GM12878 (cell line): ENCODE data around the gene KRTAP29-1. TPM values are rescaled to one million over a fixed set of nuclear protein-coding genes. Genes with fewer than 3 reads are reported as not detected.

Experiments
- ATAC-seq: fragments of 200-7000 bp; cut with Tn5 transposase; 3 replicates; pipeline ENCODE4 v1.9.1; 2020; ENCODE audit warnings: mild to moderate bottlenecking, moderate library complexity
- BruUV-seq: library from RNA; stranded (reverse); fragments of 400-500 nt; replicated peaks from 2 replicates; lab custom pipeline; 2021; lab: Mats Ljungman, UMichigan
- CTCF ChIA-PET: fragments of 300-600 bp; sonication (Branson Sonifier 250); formaldehyde crosslinking; extraction: SDS; loops from one replicate; lab custom pipeline; 2021; ENCODE audit warnings: inconsistent platforms; lab: Yijun Ruan, JAX
- POLR2A ChIA-PET: fragments of 350-600 bp; formaldehyde crosslinking; extraction: SDS; loops from one replicate; lab custom pipeline; 2021; ENCODE audit warnings: inconsistent platforms; lab: Charles Lee
- RAD21 ChIA-PET: fragments of 300-600 bp; sonication (Branson Sonifier 250); formaldehyde crosslinking; loops from one replicate; lab custom pipeline; 2023; ENCODE audit warnings: antibody characterized with exemption; ENCODE audit not compliant: unreplicated experiment; lab: Charles Lee
- SMC1A ChIA-PET: fragments of 300-600 bp; sonication (Branson Sonifier 250); formaldehyde crosslinking; loops from one replicate; lab custom pipeline; 2023; ENCODE audit not compliant: unreplicated experiment, uncharacterized antibody; lab: Charles Lee
- DNase-seq: peaks from one replicate; pipeline ENCODE4 v3.0.0-alpha.2; 2011; ENCODE audit warnings: low read depth, low spot score
- FAIRE-seq: peaks from 3 replicates; lab custom pipeline; 2011; peaks lifted over from hg19 to GRCh38; lab: Jason Lieb, UNC
- H2AFZ ChIP-seq: 2 replicates; pipeline ENCODE4 v1.6.0; 2011; ENCODE audit warnings: low read depth, low read length, control low read depth; ENCODE audit not compliant: control insufficient read depth
- H3K27ac ChIP-seq: 2 replicates; pipeline ENCODE4 v1.5.1; 2011; ENCODE audit warnings: control low read depth; ENCODE audit not compliant: control insufficient read depth, insufficient read depth
- H3K27me3 ChIP-seq, 2 experiments: replicated peaks in 1 of 2; 2 replicates each; pipeline versions ENCODE4 v1.6.0 to v1.6.1; 2011; ENCODE audit warnings: low read length in 1 of 2; ENCODE audit not compliant: control insufficient read depth in 2 of 2, insufficient read depth in 2 of 2
- H3K36me3 ChIP-seq, 2 experiments: 2 replicates each; pipeline ENCODE4 v1.5.1; 2011; ENCODE audit warnings: low read length in 1 of 2; ENCODE audit not compliant: control insufficient read depth in 2 of 2, insufficient read depth in 2 of 2
- H3K4me1 ChIP-seq: 2 replicates; pipeline ENCODE4 v1.6.1; 2011; ENCODE audit warnings: mild to moderate bottlenecking, low read length, moderate library complexity, mixed read lengths; ENCODE audit not compliant: control insufficient read depth, insufficient read depth
- H3K4me2 ChIP-seq: 2 replicates; pipeline ENCODE4 v1.6.0; 2011; ENCODE audit warnings: control low read depth; ENCODE audit not compliant: control insufficient read depth, insufficient read depth
- H3K4me3 ChIP-seq: fragments of 200-600 bp; sonication (generic); 2 replicates; pipeline ENCODE4 v1.5.1; 2016
- H3K79me2 ChIP-seq: 2 replicates; pipeline ENCODE4 v1.6.0; 2011; ENCODE audit warnings: low read length; ENCODE audit not compliant: control insufficient read depth, insufficient read depth
- H3K9ac ChIP-seq: 2 replicates; pipeline ENCODE4 v1.8.0; 2011; ENCODE audit warnings: low read length, control low read depth, mixed read lengths; ENCODE audit not compliant: control insufficient read depth, insufficient read depth
- H3K9me3 ChIP-seq: replicated peaks from 3 replicates; pipeline ENCODE4 v1.5.1; 2011; ENCODE audit warnings: mild to moderate bottlenecking, low read length; ENCODE audit not compliant: control insufficient read depth, insufficient read depth
- H4K20me1 ChIP-seq: 2 replicates; pipeline ENCODE4 v1.6.0; 2011; ENCODE audit not compliant: control insufficient read depth, insufficient read depth
- BCL11A ChIP-seq: IDR thresholded peaks from 2 replicates; pipeline ENCODE4 v1.6.1; 2011; ENCODE audit warnings: low read depth, low read length
- CBX5 ChIP-seq: sonication (generic); IDR thresholded peaks from 2 replicates; pipeline ENCODE4 v1.6.1; 2016; ENCODE audit warnings: low read depth, moderate library complexity, mild to moderate bottlenecking, inconsistent platforms
- CHD2 ChIP-seq: IDR thresholded peaks from 2 replicates; pipeline ENCODE4 v1.6.1; 2011; ENCODE audit warnings: low read depth, low read length, improper control_type of control experiment, borderline replicate concordance
- E4F1 ChIP-seq: fragments of 450-650 bp; IDR thresholded peaks from 2 replicates; pipeline ENCODE4 v1.6.1; 2018; ENCODE audit warnings: borderline replicate concordance, mild to moderate bottlenecking; ENCODE audit not compliant: partially characterized antibody
- FOXM1 ChIP-seq: IDR thresholded peaks from 2 replicates; pipeline ENCODE4 v1.6.1; 2012; ENCODE audit warnings: low read depth, mild to moderate bottlenecking, inconsistent platforms, low read length, moderate library complexity
- HDAC2 ChIP-seq: fragments of 200-600 bp; sonication (generic); IDR thresholded peaks from 2 replicates; pipeline ENCODE4 v1.6.1; 2017
- HDGF ChIP-seq: fragments of 450-650 bp; IDR thresholded peaks from 2 replicates; pipeline ENCODE4 v1.6.1; 2016; ENCODE audit warnings: antibody characterized with exemption
- IRF3 ChIP-seq: fragments of 450-650 bp; IDR thresholded peaks from 2 replicates; pipeline ENCODE4 v1.6.1; 2014; ENCODE audit warnings: mild to moderate bottlenecking
- KDM1A ChIP-seq: fragments of 200-600 bp; sonication (generic); IDR thresholded peaks from 2 replicates; pipeline ENCODE4 v1.6.1; 2016; ENCODE audit warnings: borderline replicate concordance
- NFYA ChIP-seq: IDR thresholded peaks from 2 replicates; pipeline ENCODE4 v1.6.1; 2011; ENCODE audit warnings: low read depth, mild to moderate bottlenecking, low read length, improper control_type of control experiment, borderline replicate concordance
- PAX8 ChIP-seq: fragments of 450-650 bp; IDR thresholded peaks from 2 replicates; pipeline ENCODE4 v1.6.1; 2017; ENCODE audit warnings: mild to moderate bottlenecking, moderate library complexity
- RB1 ChIP-seq: fragments of 450-650 bp; formaldehyde crosslinking; IDR thresholded peaks from 2 replicates; pipeline ENCODE4 v1.6.1; 2017; ENCODE audit warnings: mild to moderate bottlenecking, borderline replicate concordance
- SRF ChIP-seq, 2 experiments: IDR thresholded peaks; 2 replicates each; pipeline ENCODE4 v1.6.1; 2011; ENCODE audit warnings: low read depth in 2 of 2, low read length in 2 of 2, mild to moderate bottlenecking in 1 of 2, moderate library complexity in 1 of 2
- USF1 ChIP-seq: IDR thresholded peaks from 2 replicates; pipeline ENCODE4 v1.6.1; 2011; ENCODE audit warnings: borderline replicate concordance, low read depth, mild to moderate bottlenecking, moderate library complexity, mixed read lengths, low read length; ENCODE audit not compliant: insufficient read depth; ENCODE audit errors: extremely low read length
- ZNF207 ChIP-seq: fragments of 450-650 bp; IDR thresholded peaks from 2 replicates; pipeline ENCODE4 v1.6.1; 2014; ENCODE audit warnings: antibody characterized with exemption, mild to moderate bottlenecking, borderline replicate concordance
- ZNF592 ChIP-seq: fragments of 450-650 bp; IDR thresholded peaks from 2 replicates; pipeline ENCODE4 v1.6.1; 2017; ENCODE audit warnings: mild to moderate bottlenecking, moderate library complexity
- WGBS: methylation state at CpG from one replicate; pipeline ENCODE4 v1.1.6; 2016; ENCODE audit warnings: low lambda C conversion rate; ENCODE audit not compliant: insufficient replicate concordance, insufficient coverage; ENCODE audit errors: missing lambda C conversion rate; 5-methylcytosine and 5-hydroxymethylcytosine counted together
- in situ Hi-C: fragments of 300-500 bp; cut with MboI; formaldehyde crosslinking; loops from 9 replicates; pipeline ENCODE4 v1.14.3; 2018; ENCODE audit warnings: mixed read lengths
- intact Hi-C: fragments of 100-400 bp; cut with micrococcal nuclease; formaldehyde crosslinking; loops from one replicate; pipeline ENCODE4 v1.14.2; 2022; ENCODE audit not compliant: unreplicated experiment
- polyA plus RNA-seq, 11 experiments: library from polyadenylated mRNA; depleted of rRNA in 4 of 11; unstranded in 6 of 11; stranded (reverse) in 5 of 11; fragments of >200 nt; fragmentation: Nextera tagmentation in 4 of 11; fragmentation: Illumina TruSeq in 1 of 11; extraction: Ambion mirVana in 4 of 11; extraction: Trizol in 1 of 11; gene quantifications; 1 replicate in 1 of 11; 2 replicates in 10 of 11; pipeline versions ENCODE4 v1.2.1 to v1.2.3, GENCODE V29; 2011 to 2016; ENCODE audit warnings: inconsistent platforms in 2 of 11, missing spikeins in 2 of 11, low read depth in 1 of 11
- total RNA-seq, 4 experiments: library from RNA; depleted of rRNA in 3 of 4; stranded (reverse); fragments of >200 nt in 3 of 4; fragmentation: Illumina TruSeq in 1 of 4; extraction: Trizol in 1 of 4; gene quantifications; 2 replicates each; pipeline versions ENCODE4 v1.2.1 to v1.2.3, GENCODE V29; 2013 to 2021

Gene KRTAP29-1
- total and polyA plus RNA-seq, 10 of the 15 experiments (the other 5 are each of a cell fraction or from before 2014, with no cell fraction given) = 1.9 TPM; not detected in 9

DNA sequence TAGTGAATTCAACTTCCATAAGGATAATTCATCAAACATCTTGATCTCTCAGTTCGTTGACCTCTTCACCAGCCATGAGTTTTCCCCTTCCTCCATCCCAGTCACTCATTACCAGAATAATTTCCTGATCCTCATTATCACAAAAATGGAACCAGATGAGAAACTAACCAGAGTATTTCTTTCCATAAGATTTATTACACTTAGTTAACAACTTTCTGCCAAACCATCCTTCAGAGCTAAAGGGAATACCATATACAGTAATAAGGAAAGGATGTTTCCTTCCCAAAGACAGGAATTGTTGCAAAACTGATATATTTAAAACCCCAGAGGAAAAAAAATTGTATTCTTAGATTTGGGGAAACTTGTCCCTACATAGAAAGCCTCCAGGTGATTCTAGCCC lies 8.6 kb downstream of the KRTAP29-1 start (continued):
- no peak for TF ChIP-seq USF1
- no peak for TF ChIP-seq ZNF207

DNA sequence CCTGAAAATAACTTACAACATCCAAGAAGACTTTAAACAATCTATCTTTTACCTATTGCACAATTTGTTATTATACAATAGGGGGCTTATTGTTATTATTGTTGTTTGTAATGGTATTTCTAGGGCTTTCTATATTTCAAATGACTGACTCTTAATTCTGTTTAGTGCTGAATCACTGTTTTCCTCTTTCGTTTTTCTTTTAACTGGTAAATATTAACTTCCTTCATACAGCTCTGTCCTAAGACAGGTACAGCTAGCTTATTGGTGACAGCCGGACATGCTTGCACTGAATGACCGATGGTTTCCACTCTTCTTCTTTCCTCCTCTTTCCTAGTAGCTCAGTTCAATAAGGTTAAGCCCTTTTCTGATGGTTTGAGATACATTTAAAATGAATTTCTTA lies 15.6 kb downstream of the KRTAP29-1 start:
- Histone ChIP-seq H3K4me1 (no peaks in the 10 kb centered on the region), H3K36me3 (no peaks in the 10 kb centered on the region), H3K27me3 (no peaks in the 10 kb centered on the region; a peak in 1 of 4 replicates), H3K9ac (no peak overlapping the region), H4K20me1 (no peaks in the 10 kb centered on the region), H2AFZ (no peak overlapping the region), H3K4me2 (no peak overlapping the region), H3K9me3 (no peaks in the 10 kb centered on the region), H3K79me2 (no peaks in the 10 kb centered on the region), H3K4me3 (no peak overlapping the region), H3K27ac (no peak overlapping the region)
- FAIRE-seq (no peak), DNase-seq (no peak), ATAC-seq (no peak)
- no TSS peak for BruUV-seq
- CTCF ChIA-PET = no interaction called here
- intact Hi-C loops (no loop called here), in situ Hi-C loops (no loop called here)
- 15% methylated on average over 3 of the region's 3 CpGs for WGBS
- SMC1A ChIA-PET = interaction anchor here (0.6 to 0.9 kb wide), 2 partner anchors 376 to 824 kb away, joined by 3 read pairs; no protein-coding TSS in a partner anchor
- RAD21 ChIA-PET = no interaction called here
- POLR2A ChIA-PET = no interaction called here
- TF ChIP-seq BCL11A = no peak
- no peak for TF ChIP-seq NFYA
- TF ChIP-seq KDM1A = no peak
- no peak for TF ChIP-seq IRF3
- no peak for TF ChIP-seq HDGF
- no peak for TF ChIP-seq ZNF592
- no peak for TF ChIP-seq SRF (IDR thresholded peaks at IDR 0.05; ENCODE audit: low read depth in 2 of 2, low read length in 2 of 2)
- TF ChIP-seq CBX5 = no peak
- no peak for TF ChIP-seq RB1
- no peak for TF ChIP-seq FOXM1
- no peak for TF ChIP-seq E4F1
- TF ChIP-seq CHD2 = no peak
- no peak for TF ChIP-seq HDAC2
- TF ChIP-seq PAX8 = no peak
